GM21390 (cell line): Measurements from ENCODE around the gene NPPC.
"Not testable (repeated sequence)": the region's sequence is repeated elsewhere in the genome, so short reads cannot be mapped to it uniquely, and the experiment has no call there.

ENCODE experiments used
- ATAC-seq: cut with Tn5 transposase; IDR thresholded peaks from one replicate; pipeline ENCODE4 v1.9.1; 2021; ENCODE audit not compliant: unreplicated experiment

NPPC gene, protein sequence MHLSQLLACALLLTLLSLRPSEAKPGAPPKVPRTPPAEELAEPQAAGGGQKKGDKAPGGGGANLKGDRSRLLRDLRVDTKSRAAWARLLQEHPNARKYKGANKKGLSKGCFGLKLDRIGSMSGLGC

DNA sequence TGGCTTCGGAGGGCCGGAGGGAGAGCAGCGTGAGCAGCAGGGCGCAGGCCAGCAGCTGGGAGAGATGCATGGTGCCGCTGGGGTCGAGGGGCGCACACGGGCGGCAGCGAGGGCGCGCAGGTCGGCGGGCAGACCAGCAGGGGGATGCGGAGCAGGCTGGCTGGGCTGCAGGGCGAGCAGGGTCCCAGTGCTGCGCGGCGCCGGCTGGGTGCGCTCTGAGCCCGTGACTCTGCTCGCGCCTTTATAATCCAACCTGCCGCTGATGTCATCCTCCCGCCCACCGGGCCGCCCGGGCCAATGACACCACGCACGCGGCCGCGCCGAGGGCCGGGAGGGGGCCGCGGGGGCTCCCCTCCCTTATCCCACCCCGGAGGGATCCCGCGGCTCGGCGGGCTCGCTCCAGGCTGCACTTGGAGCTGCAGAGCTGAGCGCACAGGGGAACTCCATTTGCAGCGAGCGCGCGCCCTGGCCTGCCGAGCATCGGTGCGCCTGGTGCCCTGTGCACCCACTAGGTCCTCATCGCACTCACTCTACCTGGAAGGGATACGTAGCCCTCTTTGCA lies at the start of gene NPPC:
Gene NPPC (minus strand): TSS at position 217 of the 562 bp plus-strand sequence. CDS start 147 bp downstream, at position 70.
- no peak for ATAC-seq

DNA sequence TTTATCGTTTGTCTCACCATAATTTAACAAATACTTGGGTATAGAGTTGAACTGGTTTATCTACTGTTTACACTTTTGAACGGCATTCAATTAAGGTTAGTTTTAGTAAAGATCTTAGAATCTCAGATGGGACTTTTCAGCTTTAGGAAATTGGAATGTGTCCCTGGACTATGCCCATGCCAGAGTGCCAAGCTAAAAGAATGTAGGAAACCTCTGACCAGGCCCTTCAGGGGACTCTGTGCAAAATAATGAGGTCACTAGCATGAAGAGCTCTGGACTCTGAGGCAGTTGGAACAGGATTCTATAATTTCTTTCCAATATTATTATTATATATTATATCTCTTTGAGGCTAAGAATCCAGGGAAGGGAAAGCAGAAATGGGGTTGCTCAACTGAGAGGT lies 48.8 kb upstream of the NPPC start:
- ATAC-seq = no peak

DNA sequence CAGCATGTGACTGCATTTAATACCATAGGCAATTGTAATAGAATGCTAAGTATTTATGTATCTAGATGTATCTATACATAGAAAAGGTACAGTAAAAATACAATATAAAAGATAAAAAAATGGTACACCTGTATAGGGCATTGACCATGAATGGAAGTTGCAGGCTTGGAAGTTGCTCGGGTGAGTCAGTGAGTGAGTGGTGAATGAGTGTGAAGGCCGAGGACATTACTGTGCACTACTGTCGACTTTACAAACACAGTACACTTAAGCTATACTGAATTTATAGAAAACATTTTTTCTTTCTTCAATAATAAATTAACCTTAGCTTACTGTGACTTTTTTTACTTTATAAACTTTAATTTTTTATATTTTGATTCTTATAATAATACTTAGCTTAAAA lies 44.3 kb upstream of the NPPC start:
- ATAC-seq = no peak

DNA sequence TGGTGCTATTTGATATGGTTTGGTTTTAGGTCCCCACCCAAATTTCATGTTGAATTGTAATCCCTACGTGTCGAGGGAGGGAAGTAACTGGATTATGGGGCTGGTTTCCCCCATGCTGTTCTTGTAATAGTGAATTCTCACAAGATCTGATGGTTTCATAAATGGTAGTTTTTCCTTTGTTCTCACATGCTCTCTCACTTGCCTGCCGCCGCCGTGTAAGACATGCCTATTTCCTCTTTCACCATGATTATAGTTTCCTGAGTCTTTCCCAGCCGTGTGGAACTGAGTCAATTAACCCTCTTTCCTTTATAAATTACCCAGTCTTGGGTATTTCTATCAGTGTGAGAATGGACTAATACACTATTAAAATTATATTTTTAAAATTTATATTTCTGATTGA lies 42.6 kb upstream of the NPPC start:
- ATAC-seq = no peak

DNA sequence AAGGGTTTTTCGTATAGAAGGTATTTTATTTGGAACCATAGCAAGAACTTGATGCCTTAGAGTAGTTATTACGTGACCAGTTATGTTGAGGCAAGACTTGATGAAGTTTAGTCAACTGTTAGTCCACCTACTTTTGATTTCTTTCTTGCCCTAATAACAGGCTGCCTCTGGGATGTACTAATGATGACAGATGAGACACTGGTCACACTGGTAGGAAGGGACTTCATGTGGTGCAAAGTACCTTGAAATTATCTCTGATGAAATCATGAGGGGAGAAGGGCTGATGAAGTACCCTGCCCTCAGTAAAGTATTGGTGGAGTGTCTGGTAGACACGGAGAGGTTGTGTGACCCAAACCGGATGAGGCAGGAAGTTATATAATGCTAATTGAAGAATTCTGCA lies 40.7 kb upstream of the NPPC start:
- ATAC-seq = no peak

DNA sequence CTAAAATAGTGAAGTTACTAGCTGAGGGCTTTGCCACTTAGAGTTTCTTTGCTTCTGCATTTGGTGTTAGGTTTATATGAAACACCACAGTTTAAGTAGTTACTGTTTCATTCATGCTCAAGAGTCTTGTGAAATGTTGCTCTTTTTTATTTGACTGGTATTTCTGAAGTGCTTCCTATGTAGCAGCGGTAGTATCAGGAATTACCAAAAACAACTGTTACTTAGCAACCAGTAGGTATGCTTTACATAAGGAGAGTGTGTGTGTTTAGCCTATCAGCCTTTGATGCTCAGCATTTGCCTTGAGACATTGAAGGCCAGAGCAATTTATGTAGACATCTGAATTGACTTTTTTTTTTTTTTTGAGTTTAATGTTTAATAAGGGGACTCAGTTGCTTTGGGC lies 38.9 kb upstream of the NPPC start:
- ATAC-seq = no peak

DNA sequence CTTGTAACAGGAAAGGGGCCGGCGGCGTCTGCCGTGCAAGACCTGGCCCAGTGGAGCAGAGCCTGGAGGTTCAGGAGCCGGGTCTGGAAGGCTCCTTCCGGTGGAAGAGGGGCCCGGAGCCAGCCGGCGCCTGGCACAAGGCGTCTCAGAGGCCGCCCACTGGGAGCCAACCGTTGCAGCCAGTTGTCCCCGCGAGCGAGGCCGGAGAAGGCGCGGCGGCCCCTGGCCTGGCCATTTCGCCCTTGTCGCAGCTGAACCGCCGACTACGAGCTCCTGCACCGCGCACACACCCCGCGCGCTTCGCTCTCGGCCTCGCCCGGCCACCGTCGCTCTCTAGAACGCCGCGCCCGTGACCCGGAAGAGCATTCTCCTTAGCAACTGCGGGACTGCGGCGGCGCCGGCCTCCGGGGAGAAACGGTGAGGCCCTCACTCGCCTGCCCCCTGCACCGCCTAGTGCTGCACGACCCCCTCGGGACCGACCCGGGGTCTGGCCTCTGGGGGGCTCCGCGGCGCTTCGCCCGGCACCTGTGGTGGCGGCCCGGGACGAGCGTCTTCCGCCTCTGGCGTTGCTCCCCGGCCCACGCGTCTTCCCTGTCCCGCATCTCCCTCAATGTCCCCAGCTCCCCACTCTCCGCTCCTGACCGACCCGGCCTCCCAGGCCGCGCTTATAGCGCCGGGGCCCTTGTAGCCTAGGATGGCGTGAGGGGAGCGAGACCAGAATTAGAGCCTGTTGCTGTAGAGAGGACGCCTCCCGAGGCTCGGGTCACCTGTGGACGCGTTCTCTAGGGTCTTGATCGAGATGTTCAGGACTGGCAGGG lies 35.4 kb upstream of the NPPC start, which contains the start of gene DIS3L2:
Gene DIS3L2 (plus strand): TSS at position 365 of the 818 bp plus-strand sequence. CDS start 53,215 bp downstream, outside the sequence.
- peak; percentile 94 for ATAC-seq

DNA sequence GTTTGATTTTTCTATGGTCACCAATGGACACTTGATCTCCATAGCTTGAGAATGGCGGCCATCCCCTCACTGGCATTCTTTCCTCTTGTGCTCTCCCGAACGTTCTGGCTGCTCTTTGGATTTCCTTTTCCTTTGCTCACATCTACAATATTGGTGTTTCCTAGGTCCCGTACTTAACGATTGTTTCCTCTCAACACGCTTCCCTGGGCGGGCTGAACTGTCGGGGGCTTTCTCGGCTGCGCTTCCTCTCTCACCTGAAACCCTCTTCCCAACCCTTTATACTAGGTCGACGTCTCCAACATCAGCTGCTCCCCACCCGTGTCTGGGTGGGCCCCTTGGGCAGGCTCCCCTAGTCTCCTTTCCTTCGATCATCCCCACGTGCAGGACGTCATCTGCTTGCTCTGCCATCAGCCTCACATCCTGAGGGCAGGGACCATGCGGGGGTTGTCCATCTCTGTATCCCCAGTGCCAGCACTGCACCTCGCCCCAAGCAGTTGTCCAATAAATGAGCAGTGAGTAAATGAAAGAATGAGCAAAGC lies 34.7 kb upstream of the NPPC start:
- ATAC-seq = no peak

DNA sequence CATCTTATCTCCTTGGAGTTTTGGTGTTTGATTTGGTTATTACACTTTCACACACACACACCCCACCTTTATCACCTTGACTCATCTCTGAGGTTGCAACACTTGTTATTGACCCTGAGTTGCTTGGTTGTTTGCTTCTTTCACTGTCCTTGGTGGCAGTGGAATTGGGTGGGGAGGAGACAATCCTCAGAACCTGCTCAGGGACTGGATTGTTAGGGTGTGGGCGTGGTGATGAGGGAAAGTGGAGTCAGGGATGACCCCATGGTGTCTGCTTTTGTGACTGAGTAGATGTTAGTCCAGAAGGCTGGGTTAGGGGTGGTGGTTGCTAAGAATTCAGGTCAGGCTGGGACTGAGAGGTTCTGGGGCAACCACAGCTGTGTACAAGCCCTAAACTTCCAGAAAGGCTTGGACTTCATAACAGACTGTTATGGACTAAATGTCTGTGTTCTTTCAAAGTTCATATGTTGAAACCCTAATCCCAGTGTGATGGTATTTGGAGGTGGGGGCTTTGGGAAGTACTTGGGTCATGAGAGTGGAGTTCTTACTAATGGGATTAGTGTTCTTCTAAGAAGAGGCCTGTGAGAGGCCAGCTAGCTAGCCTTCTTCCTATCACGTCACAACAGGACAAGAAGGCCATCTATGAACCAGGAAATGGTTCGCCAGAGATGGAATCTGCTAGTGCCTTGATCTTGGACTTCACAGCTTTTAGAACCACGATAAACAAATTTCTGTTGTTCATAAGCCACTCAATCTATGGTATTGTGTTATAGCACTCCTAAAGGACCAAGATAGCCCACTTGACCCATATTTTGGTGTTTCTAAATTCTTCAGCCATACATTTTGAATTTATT lies 31.9 kb upstream of the NPPC start:
- ATAC-seq = no peak

DNA sequence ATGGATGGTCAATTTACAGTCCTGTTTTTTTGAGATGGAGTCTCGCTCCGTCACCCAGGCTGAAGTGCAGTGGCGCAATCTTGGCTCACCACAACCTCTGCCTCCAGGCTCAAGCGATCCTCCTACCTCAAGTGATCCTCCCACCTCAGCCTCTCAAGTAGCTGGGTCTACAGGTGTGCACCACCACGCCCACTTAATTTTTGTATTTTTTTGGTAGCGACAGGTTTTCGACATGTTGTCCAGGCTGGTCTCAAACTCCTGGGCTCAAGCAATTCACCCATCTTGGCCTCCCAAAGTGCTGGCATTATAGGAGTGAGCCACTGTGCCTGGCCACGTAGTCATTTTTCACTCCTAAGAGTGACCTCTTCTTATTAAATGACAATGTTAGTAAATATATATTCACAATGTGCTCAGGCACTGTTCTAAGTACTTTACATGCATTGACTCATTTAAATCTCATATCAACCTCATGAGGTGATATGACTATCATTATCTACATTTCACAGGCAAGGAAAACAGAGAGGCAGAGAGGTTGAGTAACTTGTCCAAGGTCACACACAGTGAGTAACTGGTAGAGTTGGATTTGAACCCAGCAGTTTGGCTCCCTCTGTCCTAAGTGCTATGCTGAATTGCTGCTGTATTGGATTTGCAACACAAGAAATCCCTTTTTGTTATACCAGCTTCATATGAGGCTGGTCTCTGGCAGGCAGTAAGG lies 29.7 kb upstream of the NPPC start:
- ATAC-seq = no peak

DNA sequence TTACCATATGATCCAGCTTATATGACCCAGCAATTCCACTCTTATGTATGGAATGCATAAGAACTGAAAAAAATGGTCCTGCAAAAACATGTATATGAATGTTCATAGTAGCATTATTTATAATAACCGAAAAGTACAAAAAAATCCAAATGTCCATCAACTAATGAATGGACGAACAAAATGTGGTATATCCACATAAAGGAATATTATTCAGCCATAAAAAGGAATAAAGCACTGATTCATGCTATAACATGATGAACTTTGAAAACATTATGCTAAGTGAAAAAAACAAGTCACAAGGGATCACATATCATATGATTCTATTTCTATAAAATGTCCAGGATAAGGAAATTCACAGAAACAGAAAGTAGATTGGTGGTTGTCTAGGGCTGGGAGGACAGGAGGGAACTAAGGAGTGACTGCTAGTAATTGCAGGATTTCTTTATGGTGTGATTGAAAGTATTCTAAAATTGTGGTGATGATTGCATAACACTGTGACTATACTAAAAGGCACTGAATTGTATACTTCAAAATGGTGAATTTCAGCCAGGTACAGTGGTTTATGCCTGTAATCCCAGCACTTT lies 25.3 kb upstream of the NPPC start:
- ATAC-seq = no peak

DNA sequence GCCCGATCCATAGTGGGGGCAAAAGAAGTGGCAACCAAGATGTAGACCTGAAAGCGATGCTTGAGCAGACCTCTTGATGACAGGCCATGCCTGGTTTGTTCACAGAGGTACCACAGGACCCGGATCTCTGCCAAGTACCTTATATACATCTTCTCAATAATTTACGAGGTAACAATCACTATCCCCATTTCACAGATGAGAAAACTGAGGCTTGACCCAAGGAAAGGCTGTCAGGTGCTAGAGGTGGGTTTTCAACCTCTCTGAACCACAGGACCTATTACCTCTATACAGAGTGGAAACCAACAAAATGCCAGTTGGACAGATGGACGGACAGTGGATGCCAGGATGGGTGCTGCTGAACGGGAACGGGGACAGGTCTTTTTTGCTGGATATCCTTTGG lies 21.5 kb upstream of the NPPC start:
- no peak for ATAC-seq

DNA sequence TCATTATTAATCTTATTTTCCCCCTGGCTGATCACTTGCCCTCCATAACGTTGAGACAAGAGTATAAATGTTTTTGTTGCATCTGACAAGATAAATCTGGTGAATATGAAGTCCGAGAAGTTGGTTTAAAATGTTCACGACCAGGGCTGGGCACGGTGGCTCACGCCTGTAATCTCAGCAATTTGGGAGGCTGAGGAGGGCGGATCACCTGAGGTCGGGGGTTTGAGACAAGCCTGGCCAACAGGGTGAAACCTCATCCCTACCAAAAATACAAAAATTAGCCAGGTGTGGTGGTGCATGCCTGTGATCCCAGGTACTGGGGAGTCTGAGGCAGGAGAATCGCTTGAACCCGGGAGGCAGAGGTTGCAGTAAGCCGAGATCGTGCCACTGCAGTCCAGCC lies 20.9 kb upstream of the NPPC start:
- not testable (repeated sequence) for ATAC-seq

DNA sequence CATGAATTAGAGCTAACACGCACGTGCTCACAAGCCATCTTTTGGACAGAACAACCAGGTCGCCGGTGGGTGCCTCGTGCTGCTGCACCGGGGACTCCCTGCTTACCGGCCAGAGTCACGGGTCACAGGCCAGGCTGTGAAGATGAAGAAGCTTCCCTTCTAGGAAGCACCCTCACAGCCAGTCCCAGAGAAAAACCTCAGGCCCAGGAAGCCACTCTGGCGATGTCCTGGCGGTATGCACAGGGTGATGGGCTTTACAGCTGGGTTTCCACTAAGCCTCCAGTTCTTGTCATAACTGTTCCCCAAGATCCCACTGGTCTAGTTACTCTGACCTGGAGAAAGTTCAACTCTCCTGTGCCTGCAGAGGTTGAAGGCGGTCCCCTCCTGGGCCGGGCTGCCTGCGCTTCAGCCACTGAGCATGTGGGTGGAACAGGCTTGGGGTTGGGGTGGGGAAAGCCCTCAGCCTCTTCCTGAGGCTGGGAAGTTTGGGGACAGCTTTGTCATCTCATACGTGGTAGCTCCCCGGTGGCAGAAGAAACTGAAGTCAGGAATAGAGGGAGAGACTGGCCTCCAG lies 20.1 kb upstream of the NPPC start:
- ATAC-seq = no peak

DNA sequence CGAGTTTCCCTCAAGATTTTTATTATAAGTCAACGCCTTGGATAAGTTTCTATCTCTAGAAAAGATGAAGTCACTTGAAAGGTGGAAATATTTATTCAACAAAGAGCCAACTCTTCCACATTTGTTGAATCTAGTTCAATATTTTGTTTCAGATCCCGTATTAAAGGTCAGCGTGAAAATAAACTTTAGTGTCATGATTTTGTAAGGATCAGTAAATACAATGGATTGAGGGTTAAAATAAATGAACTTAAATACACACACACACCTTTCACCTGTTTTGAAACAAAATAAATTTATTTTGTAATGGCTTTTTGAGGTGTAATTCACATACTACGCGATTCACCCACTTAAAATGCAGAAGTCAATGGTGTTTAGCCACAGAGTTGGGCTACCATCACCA lies 16.0 kb upstream of the NPPC start:
- ATAC-seq = no peak

DNA sequence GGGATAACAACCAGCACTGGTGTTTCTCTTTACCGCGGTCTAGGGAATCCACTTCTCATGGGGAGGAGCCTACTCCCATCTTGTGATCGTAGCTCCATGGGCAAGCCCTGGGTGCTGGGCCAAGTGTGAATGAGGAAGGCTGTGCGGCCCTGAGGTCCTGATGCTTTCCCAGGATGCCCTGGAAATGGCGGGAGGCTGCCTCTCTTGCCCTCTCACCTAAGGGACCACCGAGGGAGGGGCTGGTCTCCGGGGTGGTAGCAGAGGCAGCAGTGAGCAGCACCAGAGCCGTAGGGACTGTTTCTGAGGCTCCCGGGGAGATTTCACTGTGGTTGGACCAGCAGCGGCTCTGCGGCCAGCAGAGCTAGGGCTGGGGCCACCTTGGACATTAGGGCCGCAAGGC lies 15.5 kb upstream of the NPPC start:
- ATAC-seq = no peak

DNA sequence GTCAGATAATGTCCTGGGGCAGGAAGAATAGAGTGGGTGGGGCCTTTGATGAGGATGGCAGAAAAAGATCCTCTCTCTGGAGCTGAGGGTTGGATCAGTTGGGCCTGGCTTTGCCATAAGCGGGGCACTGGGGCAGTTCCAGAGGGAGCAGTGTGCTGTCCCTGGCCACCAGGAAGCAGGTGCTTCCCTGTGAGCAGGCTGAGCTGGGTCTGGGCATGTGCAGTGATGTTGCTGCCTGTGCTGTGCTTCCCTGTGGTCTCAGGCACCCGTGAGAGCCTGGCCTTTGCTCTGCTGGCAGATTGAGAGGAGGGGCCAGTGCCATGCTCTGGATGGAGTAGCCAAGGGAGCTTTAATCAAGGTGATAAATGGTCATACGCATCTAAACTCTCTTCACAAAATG lies 14.6 kb upstream of the NPPC start:
- no peak for ATAC-seq

DNA sequence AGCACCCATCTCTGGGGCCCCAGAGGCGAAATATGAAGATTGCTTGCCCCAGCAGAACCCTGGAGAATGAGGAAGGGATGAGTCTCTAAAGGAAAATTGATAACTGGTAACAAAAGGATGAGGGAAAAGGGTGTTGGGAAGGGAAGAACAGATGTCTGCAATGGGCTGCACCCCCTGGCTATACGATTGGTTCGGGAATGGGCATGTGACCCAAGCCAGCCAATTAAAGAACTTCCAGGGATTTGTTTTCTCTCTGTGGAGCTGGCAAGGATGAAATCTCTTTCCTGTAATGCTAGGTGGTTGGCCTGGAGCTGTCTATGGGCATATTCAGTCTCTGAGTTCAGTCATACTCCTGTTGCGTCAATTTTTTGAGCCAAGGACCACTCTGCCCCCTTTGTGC lies 12.8 kb upstream of the NPPC start:
- no peak for ATAC-seq

DNA sequence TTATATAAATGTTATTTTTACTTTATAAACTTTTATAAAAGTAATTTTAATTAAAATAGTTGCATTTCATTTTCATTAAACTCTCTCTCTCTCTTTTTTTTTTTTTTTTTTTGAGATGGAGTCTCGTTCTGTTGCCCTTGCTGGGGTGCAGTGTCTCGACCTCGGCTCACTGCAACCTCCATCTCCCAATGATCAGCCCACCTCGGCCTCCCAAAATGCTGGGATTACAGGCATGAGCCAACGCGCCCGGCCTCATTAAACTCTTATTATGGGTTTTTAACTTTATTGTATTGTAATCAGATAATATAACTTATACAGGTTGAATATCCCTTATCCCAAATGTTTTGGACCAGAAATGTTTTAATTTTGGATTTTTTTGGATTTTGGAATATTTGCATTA lies 10.9 kb upstream of the NPPC start:
- no peak for ATAC-seq

DNA sequence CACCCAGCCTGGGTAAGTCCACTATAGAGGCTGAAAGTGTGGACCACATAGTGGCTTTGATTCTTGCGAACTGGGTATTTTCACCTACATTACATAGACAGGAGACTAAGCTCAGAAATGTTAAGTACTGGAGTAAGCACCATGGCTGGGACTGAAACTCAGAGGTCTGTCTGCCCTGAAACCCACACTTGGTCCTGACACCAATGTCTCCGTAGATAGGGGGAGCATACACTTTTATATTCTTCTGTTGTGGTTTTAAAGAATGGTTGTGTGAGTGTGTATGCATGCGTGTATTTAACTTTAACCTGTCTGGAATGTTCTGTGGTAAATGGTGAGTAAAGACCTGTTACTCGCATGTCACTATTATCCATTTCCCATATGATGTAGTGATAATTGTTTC lies 10.3 kb upstream of the NPPC start:
- no peak for ATAC-seq
